KBM-7 (cell line): ENCODE measurements around the gene RMI2.
"Not testable (repeated sequence)": the region's sequence is repeated elsewhere in the genome, so short reads cannot be mapped to it uniquely, and the experiment has no call there.

Source experiments
- DNase-seq: peaks from one replicate; pipeline ENCODE4 v3.0.0-alpha.2; 2015
- in situ Hi-C: fragments of 300-500 bp; cut with MboI; formaldehyde crosslinking; loops from 2 replicates; pipeline ENCODE4 v1.14.3; 2020; ENCODE audit warnings: low sequenced_read_pairs, low pct_unique_long_range_greater_than_20kb, mixed read lengths

Gene RMI2

DNA sequence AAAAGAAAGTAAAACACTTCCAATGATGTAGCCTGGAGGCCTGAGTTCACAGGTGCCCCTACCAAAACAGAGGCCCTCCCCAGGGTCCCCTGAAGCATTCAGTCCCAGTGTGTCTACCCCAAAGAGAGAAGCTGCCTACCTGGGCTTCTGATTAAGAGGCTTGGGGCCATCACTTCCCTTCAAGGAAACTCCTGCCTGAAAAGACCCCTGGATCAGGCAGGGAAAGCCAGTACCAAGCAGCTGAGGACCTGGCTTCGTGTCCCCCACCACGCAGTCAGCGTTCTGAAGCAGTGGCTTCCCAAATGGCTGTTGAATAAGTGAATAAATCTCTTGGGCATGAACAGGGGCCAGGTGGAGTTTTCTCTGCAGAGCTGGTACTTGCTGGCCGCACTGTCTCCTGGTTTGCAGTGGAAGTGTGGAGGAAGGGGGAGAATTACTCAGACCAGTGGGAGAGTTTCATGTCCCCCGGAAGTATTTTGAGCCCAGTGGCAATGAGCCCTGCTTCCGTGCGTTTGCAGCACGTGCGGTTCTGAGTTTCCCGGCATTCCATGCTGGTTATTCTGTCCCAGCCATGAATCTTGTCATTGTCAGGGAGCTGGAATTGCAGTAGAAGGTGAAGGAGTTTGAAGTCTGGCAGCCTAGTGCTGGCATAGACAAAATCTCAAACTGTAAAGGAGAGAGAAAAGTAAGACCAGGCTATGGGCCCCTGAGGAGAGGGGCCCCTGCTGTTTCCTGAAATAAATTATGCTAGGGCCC lies 27.0 kb downstream of the RMI2 start:
- in situ Hi-C loops = no loop called here
- no peak for DNase-seq

DNA sequence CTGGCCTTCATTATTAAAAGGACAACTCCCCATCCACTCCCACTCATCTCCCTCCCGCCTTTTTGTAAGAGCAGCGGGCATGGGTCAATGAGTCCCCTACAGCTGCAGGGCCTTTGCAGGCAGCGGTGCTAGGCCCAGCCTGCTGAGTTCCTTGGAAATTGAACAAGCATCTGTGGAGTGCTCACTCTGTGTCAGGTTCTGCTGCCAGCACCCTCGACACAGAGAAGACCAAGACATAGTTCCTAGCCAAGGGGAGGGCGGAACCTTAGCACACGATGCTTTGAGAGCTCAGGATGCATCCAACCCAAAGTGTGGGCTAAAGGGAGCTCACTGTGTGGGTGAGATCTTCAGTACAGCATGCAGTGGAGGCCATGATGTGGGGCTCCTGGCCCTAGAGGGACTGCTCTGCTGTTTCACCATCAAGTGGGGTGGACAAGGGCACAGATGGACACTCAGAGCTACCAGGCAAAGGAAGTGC lies 27.6 kb downstream of the RMI2 start:
- no peak for DNase-seq
- in situ Hi-C loops = no loop called here

DNA sequence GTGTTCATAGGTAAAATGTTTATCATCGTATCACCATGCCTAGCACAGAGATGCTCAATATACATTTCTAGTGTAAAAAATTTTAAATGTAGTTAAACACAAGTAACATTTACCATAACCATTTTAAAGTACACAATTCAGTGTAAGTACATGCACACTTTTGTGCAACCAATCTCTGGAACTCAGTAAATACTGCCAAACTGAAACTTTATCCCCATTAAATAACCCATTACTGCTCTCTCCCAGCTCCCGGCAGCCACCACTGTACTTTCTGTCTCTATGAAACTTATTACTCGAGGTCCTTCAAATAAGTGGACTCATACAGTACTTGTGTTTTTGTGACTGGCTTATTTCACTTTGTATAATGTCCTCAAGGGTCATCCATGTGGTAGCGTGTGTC lies 29.0 kb downstream of the RMI2 start:
- DNase-seq = no peak
- in situ Hi-C loops = no loop called here

DNA sequence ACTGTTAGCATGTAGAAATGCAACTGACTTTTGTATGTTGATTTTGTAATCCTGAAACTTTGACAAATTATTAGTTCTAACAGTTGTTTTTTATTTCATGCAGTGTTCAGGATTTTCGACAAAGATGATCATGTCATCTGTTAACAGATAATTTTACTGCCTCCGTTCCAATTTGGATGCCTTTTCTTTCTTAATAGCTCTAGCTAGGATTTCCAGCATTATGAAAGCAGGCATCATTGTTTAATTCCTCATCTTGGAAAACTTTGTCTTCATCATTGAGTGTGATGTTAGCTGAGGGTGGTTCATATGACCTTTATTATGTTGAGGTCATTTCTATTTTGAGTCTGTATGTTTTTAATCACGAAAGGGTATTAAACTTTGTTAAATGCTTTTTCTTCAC lies 31.9 kb downstream of the RMI2 start:
- in situ Hi-C loops = loop anchor here (25.0 kb wide), 1 partner anchor 685 kb away; no protein-coding TSS in a partner anchor

DNA sequence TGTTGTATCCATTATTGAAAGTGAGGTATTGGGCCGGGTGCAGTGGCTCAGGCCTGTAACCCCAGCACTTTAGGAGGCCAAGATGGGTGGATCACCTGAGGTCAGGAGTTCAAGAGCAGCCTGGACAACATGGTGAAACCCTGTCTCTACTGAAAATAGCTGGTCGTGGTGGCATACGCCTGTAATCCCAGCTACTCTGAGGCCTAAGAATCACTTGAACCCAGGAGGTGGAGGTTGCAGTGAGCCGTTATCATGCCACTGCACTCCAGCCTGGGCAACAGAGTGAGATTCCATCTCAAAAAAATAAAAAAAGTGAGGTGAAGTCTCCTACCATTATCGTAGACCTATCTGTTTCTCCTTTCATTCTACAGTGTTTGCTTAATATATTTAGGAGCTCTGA lies 33.7 kb downstream of the RMI2 start:
- DNase-seq = not testable (repeated sequence)
- in situ Hi-C loops = loop anchor here (25.0 kb wide), 1 partner anchor 683 kb away; no protein-coding TSS in a partner anchor

More for the DNA sequence above, 31.9 kb downstream of the RMI2 start:
- DNase-seq = no peak

DNA sequence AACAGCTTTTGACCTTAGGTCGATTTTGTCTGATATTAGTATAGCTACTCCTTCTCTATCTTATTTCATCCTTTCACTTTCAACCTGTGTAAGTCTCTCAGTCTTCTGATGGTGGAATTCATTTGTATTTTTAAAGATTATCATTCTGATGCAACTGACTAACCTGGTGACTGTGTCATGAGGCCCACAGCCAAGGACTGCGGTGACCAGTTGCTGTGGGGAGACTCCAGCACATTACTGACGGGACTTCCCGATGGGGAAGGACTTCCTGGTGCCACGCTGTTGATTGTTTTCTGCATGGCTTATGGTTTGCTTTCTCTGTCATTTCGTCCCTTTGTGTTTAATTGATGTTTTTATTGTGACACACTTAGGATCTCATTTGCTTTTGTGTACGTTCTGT lies 34.2 kb downstream of the RMI2 start:
- in situ Hi-C loops = loop anchor here (25.0 kb wide), 1 partner anchor 683 kb away; no protein-coding TSS in a partner anchor
- DNase-seq = no peak

DNA sequence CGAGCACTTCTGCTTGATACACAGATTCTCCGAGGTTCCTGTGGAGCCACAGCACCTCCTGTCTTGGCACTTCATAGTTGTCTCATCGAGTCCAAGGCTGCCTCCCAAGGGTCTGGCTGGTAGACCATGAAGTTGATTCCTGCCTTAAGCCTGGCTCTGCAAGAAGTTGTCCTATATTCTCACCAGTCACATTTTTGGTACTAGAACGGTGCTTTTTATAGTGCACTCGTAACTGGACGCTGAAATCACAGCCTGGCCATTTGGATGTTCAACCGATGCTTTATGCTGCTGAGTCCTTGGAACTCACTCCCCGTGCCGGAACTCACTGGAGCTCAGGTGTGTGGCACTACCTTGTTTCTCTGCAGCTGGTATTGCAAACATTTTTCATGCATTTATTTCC lies 35.6 kb downstream of the RMI2 start:
- DNase-seq = no peak
- in situ Hi-C loops = loop anchor here (25.0 kb wide), 1 partner anchor 681 kb away; no protein-coding TSS in a partner anchor

DNA sequence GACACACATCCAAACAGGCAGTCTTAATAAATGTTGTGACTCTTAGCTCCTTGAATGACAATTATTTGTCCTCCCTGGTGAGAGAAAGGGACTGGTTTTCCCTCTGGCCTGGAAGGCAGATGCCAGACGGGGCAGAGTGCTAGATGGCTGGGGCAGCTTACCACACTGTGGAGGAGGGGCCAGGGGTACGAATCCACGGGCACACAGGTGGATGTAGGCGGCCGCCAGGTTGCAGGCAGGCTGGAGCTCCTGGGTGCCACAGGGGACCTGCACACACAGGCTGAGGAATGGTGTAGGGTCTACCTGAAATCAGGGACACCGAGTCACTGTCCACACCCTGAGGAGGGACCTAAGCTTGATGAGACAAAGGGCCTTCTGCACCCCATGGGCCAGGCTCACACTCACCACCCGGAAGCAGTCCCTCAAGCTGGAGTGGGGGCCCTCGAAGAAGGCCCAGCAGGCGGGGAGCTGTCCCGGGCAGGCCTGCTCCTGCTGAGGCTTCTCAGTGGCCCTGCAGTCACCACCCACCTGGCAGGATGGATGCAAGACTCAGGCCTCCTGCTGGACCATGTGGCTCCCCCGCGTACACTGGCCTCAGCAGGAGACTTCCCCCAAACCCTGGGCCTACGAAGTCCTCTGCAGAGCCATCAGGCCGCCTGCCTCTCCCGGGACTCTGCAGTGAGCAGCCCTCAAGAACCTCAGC lies 38.4 kb downstream of the RMI2 start:
- in situ Hi-C loops = loop anchor here (25.0 kb wide), 1 partner anchor 679 kb away; no protein-coding TSS in a partner anchor
- no peak for DNase-seq

DNA sequence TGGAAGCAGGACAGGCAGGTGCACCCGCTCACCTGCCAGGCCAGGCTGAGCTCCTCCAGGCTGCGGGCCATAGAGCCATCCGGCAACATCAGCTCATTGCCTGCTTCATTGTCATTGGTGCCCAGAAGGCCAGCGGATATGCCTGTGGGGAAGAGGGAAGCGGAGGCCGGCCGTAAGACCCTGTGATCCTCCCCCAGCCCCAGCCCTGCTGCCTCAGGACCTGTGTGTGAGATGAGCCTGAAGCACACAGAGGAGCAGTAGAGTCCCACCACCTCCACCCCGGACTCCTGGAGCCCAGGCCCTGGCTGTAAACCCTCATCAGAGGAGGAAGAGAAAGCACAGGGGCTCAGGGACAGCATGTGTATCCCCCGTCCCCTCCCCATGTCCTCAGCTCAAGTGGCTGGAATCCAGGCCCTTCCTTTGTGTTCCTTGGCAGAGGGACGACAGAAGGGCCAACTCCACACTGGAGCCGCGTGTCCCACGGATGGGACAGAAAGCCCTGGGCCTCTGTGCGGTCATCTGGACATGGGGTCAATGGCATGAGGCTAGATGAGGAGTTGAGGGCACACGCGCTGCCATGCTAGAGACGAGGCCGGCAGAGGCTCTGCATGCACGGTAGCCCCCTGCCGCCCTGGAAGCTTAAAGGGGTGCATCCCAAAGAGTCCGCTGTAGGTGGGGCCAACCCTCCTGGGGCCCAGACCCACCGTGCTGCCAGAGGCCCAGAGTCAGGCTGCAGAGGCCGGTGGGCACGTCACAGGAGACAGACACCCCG lies 39.1 kb downstream of the RMI2 start:
- DNase-seq = no peak
- in situ Hi-C loops = loop anchor here (25.0 kb wide), 1 partner anchor 678 kb away; no protein-coding TSS in a partner anchor

DNA sequence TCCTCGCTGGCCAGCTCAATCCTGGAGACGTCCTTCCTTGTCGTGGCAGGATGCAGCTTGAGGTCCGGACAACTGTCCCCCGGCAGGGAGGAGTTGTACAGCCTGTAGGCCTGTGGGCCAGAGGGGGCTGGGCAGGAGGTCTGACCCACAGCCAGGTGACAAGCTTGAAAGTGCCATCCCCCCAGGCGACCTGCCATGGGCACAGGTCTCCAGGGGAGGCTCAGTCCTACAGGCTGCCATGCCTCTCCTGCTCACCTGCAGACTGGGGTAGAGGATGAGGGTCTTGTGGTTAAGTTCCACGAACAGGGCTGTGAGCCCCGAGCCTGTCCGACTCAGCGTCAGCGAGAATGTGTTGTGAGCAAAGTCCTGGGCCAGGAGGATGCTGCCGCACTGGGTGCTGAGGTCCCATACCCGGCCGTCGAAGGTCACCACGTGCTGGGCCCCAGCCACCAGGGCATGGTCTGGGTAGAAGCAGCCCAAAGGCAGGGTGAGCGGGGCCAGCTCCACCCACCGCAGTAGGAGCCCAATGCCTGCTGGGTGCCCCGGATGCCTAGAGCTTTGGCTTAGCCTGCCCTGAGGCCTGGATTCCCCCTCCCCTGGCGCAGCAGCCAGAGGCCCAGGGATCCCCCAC lies 39.8 kb downstream of the RMI2 start:
- in situ Hi-C loops = loop anchor here (25.0 kb wide), 1 partner anchor 677 kb away; no protein-coding TSS in a partner anchor
- DNase-seq = no peak

DNA sequence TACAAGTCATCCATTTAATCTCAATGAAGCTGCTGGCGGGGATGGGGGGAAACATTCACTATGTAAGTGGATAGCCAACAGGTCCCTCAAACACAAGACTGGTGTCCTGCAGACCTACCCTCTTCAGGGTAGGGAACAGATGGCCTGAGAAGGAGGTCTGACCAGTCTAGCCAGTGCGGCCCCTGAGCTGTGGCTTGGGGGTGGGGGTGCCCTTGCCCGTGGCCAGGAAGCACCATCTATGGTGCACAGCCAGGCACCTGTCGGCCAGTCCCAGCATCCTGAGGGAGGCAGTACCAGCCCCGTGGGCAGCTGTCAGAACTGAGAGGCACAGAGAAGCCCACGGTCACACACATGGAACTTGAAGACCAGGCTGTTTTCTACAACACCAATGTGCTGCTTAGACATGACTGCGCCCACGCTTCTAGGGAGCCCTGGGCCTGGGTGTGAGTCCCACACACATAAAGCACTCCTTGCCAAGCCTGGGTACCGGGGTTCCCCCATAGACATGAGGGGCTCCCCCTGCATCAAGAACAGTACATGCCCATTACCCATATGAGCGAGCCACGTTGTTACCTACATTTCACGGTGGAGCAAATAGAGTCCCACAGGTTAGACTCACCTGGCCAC lies 40.9 kb downstream of the RMI2 start:
- in situ Hi-C loops = loop anchor here (25.0 kb wide), 1 partner anchor 676 kb away; no protein-coding TSS in a partner anchor
- no peak for DNase-seq

DNA sequence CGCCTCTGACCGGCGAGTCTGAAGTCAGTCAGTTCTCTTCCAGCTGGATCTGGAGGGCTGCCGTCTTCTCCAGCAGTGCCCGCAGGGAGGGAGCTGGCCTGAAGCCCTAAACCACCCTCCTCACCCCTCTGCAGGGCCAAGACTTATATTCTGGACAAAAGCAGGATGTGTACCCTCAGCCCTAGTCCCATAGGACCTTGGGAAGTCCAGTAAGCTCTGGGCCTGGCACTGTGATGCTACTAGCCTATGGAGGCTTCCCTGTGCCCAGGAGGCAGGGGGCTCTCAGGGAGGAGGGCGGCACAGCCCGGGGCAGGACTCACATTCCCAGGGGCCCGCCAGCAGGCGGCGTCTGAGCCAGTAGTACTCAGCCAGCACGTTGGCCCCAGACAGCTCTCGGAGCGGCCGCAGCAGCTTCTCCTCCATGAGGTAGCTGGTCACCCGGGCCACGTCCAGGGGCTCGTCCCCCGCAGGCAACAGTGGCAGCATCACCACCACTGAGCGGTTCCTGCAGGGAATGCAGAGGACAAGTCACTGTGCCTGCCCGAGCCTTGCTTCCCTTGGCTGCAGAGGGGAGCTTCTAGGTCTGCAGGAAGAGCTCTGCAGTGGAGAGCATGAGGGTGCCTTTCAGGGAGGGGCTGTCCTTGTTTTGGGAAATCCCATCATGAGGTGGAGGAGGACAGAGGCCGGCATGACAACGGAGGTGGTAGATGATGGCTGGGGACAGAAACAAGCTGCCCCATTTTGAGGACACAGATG lies 41.7 kb downstream of the RMI2 start:
- in situ Hi-C loops = loop anchor here (25.0 kb wide), 1 partner anchor 675 kb away; no protein-coding TSS in a partner anchor
- no peak for DNase-seq

DNA sequence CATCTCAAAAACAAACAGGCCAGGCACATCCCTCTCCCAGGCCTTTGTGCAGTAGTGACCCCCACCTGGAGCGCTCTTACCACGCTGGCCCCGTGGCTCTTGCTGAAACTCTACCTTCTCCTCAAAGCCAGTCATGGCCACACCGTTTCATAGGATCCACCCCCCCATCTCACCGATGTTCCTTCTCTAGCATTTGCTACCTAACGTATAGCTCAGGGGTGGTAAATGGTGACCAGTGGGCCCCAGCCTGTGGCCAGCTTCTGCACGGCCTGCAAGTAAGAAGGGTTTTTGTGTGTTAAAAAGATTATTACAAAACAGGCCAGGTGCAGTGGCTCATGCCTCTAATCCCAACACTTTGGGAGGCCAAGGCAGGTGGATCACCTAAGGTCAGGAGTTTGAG lies 43.8 kb downstream of the RMI2 start:
- in situ Hi-C loops = loop anchor here (25.0 kb wide), 1 partner anchor 673 kb away; no protein-coding TSS in a partner anchor

DNA sequence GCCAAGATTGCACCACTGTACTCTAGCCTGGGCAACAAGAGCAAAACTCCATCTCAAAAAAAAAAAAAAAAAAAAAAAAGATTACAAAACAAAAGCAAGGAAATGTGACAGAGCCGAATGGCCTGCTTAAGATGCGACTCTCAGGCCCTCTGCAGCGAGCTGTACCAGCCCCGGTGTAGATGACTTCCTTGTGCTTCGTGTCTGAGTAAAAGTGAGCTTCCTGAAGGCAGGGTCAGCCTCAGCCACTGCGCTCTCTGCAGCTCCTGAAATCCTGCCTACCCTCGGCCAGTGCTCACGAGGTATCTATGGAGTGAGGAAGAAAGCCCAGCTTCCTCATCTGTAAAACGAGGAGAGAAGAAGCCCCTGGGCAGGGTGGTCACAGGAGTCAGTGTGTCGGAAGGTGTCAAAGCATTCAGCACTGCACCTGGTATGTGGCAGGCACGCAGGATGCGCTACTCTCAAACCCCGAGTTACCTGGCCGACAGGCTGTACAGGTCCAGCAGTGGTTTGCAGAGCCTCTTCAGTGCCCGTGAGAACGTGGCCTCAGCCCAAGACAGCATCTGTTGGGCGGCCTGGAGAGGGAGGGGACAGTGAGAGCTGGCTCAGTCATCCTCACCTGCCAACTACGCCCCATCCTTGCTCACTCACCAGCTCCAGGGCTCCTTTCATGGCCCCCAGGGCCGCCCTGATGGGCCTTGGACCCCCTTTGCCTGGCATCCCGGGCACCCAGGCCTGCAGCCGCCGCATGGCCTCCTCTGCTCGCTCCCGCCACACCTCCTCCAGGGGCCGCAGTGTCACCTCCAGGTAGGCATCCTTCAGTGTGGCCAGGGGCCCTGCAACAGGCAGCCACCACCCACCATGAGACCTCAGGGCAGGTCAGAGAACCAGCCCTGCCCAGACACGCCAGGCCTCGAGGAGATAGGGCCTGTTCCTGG lies 44.6 kb downstream of the RMI2 start:
- no peak for DNase-seq
- in situ Hi-C loops = loop anchor here (25.0 kb wide), 1 partner anchor 672 kb away; no protein-coding TSS in a partner anchor

More for the DNA sequence above, 43.8 kb downstream of the RMI2 start:
- no peak for DNase-seq

DNA sequence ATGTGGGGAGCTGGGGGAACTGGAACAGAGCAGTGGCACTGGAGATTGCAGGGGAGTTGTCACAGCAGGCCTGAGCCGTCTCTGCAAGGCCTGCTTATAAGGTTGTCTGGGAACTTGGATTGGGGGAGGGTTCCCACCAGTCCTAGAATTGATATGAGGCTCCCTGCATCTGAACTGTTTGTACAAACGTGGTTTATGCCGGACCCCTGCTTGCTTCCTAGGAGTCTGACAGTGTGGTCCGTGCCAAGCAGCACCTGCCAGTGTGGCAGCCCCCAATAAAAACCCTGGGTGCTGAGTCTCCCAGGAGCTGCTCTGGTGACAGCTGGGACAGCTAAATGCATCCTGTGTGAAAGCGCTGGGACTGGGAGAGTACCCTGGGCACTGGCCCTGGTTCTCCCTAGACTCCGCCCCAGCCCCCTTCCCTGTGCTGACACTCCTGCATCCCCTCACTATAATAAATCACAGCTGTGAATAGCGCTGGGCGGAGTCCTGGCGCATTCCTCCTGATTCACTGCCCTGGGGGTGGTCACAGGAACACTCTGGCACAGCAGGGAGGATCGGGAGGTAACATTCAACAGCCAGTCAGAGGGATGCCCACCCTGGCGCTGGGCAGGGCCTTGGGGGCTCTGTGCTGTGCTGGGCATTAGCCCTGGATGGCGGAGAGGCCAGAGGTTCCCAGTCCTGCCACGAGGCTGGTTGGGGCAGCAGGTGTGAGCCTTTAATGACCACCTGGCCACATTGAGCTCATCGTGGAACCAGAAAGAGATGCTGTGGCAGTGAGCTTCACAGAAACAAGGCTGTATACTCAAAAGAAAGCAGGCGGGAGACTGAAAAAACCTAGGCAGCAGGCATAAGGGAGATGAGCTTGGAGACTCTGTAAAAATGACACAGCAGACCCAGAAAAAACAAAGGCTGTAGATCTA lies 45.6 kb downstream of the RMI2 start:
- in situ Hi-C loops = loop anchor here (25.0 kb wide), 1 partner anchor 671 kb away; no protein-coding TSS in a partner anchor
- DNase-seq = no peak
